Transverse colon (tissue), 4 donors: ENCODE data around the gene GPR55.

ENCODE experiments used
- EP300 ChIP-seq: sonication (generic); formaldehyde crosslinking; IDR thresholded peaks from one replicate; pipeline ENCODE4 v1.6.1; 2017; ENCODE audit warnings: antibody characterized with exemption, low read depth
- POLR2A ChIP-seq: fragments of 450-650 bp; IDR thresholded peaks from one replicate; pipeline ENCODE4 v1.6.1; 2016; ENCODE audit warnings: antibody characterized with exemption, mild to moderate bottlenecking, moderate library complexity
- POLR2AphosphoS5 ChIP-seq, 3 donors: sonication (generic); formaldehyde crosslinking; IDR thresholded peaks; one replicate each; pipeline ENCODE4 v1.6.1; 2016; ENCODE audit warnings: antibody characterized with exemption in 3 of 3
- TF ChIP-seq, protein P1 (sequence below), 5 experiments: fragments of 200-600 bp in 3 of 5; fragments of 450-650 bp in 2 of 5; sonication (generic) in 3 of 5; IDR thresholded peaks; 1 replicate in 2 of 5; 2 replicates in 3 of 5; pipeline ENCODE4 v1.5.1; 2016 to 2017; ENCODE audit warnings: antibody characterized with exemption in 5 of 5, inconsistent platforms in 3 of 5, mild to moderate bottlenecking in 2 of 5, moderate library complexity in 1 of 5

DNA sequence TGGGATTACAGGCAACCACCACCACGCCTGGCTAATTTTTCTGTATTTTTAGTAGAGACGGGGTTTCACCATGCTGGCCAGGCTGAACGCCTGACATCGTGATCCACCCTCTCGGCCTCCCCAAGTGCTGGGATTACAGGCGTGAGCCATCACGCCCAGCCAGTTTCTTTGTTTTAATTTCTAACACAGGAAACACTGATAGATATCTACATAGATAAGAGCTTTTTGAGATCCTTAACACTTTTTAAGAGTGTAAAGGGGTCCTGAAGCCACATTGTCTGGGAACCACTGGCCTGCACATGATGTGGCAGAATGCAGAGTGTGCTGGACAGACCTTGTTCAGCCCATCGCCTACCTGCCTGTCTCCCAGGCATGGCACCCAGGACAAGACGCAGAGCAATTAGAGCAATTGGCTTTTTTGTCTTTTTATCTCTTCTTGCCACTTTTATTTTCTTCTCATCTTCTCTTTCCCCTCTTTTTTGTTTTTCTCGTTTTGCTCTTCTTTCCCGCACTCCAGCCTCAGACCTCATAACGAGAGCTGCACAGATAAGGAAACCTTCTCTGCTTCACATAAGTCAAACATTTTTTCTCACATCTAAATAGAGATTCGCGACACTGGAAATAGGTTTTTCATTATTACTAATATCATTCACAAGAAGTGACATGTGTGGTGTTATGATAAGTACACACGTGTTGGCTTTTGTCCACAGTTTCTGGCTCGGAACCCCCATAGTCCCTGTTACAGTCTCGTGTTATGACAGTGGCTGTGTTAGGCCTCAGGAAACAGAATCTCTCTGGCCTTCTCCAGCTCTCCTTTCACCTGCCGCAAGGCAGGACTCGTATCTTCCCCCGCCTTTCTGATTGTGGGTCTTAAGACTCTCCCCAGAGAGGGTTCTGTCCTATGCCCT, 25.2 kb upstream of the GPR55 start:
- TF ChIP-seq POLR2A (no peak), POLR2AphosphoS5 (IDR thresholded peaks at IDR 0.05) (no peak), EP300 (no peak)
- TF ChIP-seq, protein P1, sequence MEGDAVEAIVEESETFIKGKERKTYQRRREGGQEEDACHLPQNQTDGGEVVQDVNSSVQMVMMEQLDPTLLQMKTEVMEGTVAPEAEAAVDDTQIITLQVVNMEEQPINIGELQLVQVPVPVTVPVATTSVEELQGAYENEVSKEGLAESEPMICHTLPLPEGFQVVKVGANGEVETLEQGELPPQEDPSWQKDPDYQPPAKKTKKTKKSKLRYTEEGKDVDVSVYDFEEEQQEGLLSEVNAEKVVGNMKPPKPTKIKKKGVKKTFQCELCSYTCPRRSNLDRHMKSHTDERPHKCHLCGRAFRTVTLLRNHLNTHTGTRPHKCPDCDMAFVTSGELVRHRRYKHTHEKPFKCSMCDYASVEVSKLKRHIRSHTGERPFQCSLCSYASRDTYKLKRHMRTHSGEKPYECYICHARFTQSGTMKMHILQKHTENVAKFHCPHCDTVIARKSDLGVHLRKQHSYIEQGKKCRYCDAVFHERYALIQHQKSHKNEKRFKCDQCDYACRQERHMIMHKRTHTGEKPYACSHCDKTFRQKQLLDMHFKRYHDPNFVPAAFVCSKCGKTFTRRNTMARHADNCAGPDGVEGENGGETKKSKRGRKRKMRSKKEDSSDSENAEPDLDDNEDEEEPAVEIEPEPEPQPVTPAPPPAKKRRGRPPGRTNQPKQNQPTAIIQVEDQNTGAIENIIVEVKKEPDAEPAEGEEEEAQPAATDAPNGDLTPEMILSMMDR (IDR thresholded peaks at IDR 0.05), result no peak
